Ishikawa (cell line): Measurements from ENCODE around the gene PEPD.

Experiments
- CEBPB ChIP-seq: IDR thresholded peaks from 2 replicates; pipeline ENCODE4 v1.6.1; 2012
- CREB1 ChIP-seq: IDR thresholded peaks from 2 replicates; pipeline ENCODE4 v1.6.1; 2012; ENCODE audit warnings: low read depth
- EP300 ChIP-seq: IDR thresholded peaks from 2 replicates; pipeline ENCODE4 v1.6.1; 2012; ENCODE audit warnings: borderline replicate concordance
- MAX ChIP-seq: IDR thresholded peaks from 2 replicates; pipeline ENCODE4 v1.6.1; 2012
- TAF1 ChIP-seq: IDR thresholded peaks from 2 replicates; pipeline ENCODE4 v1.6.1; 2012; ENCODE audit warnings: low read depth, mild to moderate bottlenecking
- TCF12 ChIP-seq: IDR thresholded peaks from 2 replicates; pipeline ENCODE4 v1.6.1; 2012; ENCODE audit warnings: low read depth

GRCh38 chr19:33432446-33433170, 89.0 kb downstream of the PEPD start:
- no peak for TF ChIP-seq CREB1
- no peak for TF ChIP-seq MAX
- no peak for TF ChIP-seq TCF12
- no peak for TF ChIP-seq TAF1
- TF ChIP-seq EP300 = no peak
- no peak for TF ChIP-seq CEBPB
